OCI-LY1 (cell line): ENCODE results near the gene IFRD1.

Experiments used
- H2AFZ ChIP-seq: fragments of 200-600 bp; sonication (generic), shearing (Covaris generic); 2 replicates; pipeline ENCODE4 v1.6.0; 2014; ENCODE audit warnings: antibody characterized with exemption, mild to moderate bottlenecking, low read length
- H3F3A ChIP-seq: fragments of 200-600 bp; sonication (generic), shearing (Covaris generic); 2 replicates; pipeline ENCODE4 v1.6.0; 2014; ENCODE audit warnings: mild to moderate bottlenecking, antibody characterized with exemption, low read length, moderate library complexity; ENCODE audit not compliant: insufficient read depth
- H3K27ac ChIP-seq: fragments of 200-600 bp; sonication (generic); 2 replicates; pipeline ENCODE4 v1.5.1; 2014; ENCODE audit warnings: low read length, mixed run types, mild to moderate bottlenecking, low read depth; ENCODE audit not compliant: poor library complexity, severe bottlenecking
- H3K27me3 ChIP-seq: fragments of 200-600 bp; sonication (generic); 2 replicates; pipeline ENCODE4 v1.6.0; 2014; ENCODE audit warnings: antibody characterized with exemption, mild to moderate bottlenecking, low read length, moderate library complexity; ENCODE audit not compliant: insufficient read depth
- H3K36me3 ChIP-seq: fragments of 200-600 bp; sonication (generic); 2 replicates; pipeline ENCODE4 v1.6.1; 2014; ENCODE audit warnings: mild to moderate bottlenecking, antibody characterized with exemption, low read length, moderate library complexity, mixed read lengths; ENCODE audit not compliant: insufficient read depth
- H3K4me1 ChIP-seq: fragments of 200-600 bp; sonication (generic); 2 replicates; pipeline ENCODE4 v1.5.1; 2014; ENCODE audit warnings: mild to moderate bottlenecking, low read length, moderate library complexity; ENCODE audit not compliant: insufficient read depth, severe bottlenecking
- H3K4me2 ChIP-seq: fragments of 200-600 bp; sonication (generic), shearing (Covaris generic); 2 replicates; pipeline ENCODE4 v1.6.1; 2014; ENCODE audit warnings: low read length
- H3K4me3 ChIP-seq: fragments of 200-600 bp; sonication (generic); 2 replicates; pipeline ENCODE4 v1.5.1; 2014; ENCODE audit warnings: low read length, low read depth, mild to moderate bottlenecking, mixed read lengths; ENCODE audit not compliant: poor library complexity, severe bottlenecking
- H3K79me2 ChIP-seq: fragments of 200-600 bp; shearing (Covaris generic); 2 replicates; pipeline ENCODE4 v1.6.1; 2016; ENCODE audit warnings: mixed run types, low read length, mixed read lengths; ENCODE audit not compliant: insufficient read depth
- H3K9ac ChIP-seq: fragments of 200-600 bp; sonication (generic), shearing (Covaris generic); 2 replicates; pipeline ENCODE4 v1.6.1; 2014; ENCODE audit warnings: mild to moderate bottlenecking, low read length, mixed read lengths
- H3K9me2 ChIP-seq: fragments of 200-600 bp; sonication (generic), shearing (Covaris generic); 2 replicates; pipeline ENCODE4 v1.6.1; 2014; ENCODE audit warnings: low read depth, mild to moderate bottlenecking, low read length, mixed read lengths
- H3K9me3 ChIP-seq: fragments of 200-600 bp; shearing (Covaris generic); 2 replicates; pipeline ENCODE4 v1.6.1; 2014; ENCODE audit warnings: low read length, mixed read lengths
- H4K20me1 ChIP-seq: fragments of 200-600 bp; sonication (generic), shearing (Covaris generic); 2 replicates; pipeline ENCODE4 v1.6.0; 2016; ENCODE audit warnings: mild to moderate bottlenecking, low read length; ENCODE audit not compliant: insufficient read depth
- EZH2 ChIP-seq: fragments of 200-600 bp; sonication (generic), shearing (Covaris generic); IDR thresholded peaks from 2 replicates; pipeline ENCODE4 v1.8.0; 2017; ENCODE audit warnings: borderline replicate concordance, mixed run types, mild to moderate bottlenecking, antibody characterized with exemption, low read length, moderate library complexity, mixed read lengths
- TF ChIP-seq, protein P1 (sequence below): fragments of 200-600 bp; sonication (generic), shearing (Covaris generic); IDR thresholded peaks from 2 replicates; pipeline ENCODE4 v1.5.1; 2017; ENCODE audit warnings: mild to moderate bottlenecking, antibody characterized with exemption, low read length, moderate library complexity, mixed read lengths

The IFRD1 gene

DNA sequence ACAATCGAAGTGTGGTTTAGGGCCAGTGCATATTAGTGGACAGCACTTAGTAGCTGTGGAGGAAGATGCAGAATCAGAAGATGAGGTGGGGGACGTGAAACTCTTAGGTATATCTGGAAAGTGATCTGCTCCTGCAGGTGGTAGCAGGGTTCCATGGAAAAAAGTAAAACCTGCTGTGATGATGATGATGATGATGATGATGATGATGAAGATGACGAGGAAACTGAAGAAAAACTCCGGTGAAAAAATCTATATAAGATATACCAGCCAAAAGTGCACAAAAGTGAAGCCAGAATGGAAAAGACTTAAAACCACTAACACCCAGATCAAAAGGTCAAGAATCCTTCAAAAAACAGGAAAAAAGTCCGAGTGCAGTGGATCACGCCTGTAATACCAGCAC, 70.5 kb downstream of the IFRD1 start:
- H3K9ac ChIP-seq = no peak overlapping the region
- H3K4me3 ChIP-seq = no peak overlapping the region
- no peaks in the 10 kb centered on the region for H3F3A ChIP-seq
- H4K20me1 ChIP-seq = no peaks in the 10 kb centered on the region
- no peak overlapping the region for H3K4me2 ChIP-seq
- no peaks in the 10 kb centered on the region for H3K9me3 ChIP-seq
- no peaks in the 10 kb centered on the region for H3K4me1 ChIP-seq
- no peak overlapping the region for H3K27ac ChIP-seq
- no peaks in the 10 kb centered on the region; the same call in 1 of the 2 replicates for H3K27me3 ChIP-seq
- no peaks in the 10 kb centered on the region for H3K79me2 ChIP-seq
- no peaks in the 10 kb centered on the region for H3K9me2 ChIP-seq
- no peak overlapping the region for H2AFZ ChIP-seq
- no peaks in the 10 kb centered on the region for H3K36me3 ChIP-seq
- no peak for TF ChIP-seq EZH2
- TF ChIP-seq, protein P1, sequence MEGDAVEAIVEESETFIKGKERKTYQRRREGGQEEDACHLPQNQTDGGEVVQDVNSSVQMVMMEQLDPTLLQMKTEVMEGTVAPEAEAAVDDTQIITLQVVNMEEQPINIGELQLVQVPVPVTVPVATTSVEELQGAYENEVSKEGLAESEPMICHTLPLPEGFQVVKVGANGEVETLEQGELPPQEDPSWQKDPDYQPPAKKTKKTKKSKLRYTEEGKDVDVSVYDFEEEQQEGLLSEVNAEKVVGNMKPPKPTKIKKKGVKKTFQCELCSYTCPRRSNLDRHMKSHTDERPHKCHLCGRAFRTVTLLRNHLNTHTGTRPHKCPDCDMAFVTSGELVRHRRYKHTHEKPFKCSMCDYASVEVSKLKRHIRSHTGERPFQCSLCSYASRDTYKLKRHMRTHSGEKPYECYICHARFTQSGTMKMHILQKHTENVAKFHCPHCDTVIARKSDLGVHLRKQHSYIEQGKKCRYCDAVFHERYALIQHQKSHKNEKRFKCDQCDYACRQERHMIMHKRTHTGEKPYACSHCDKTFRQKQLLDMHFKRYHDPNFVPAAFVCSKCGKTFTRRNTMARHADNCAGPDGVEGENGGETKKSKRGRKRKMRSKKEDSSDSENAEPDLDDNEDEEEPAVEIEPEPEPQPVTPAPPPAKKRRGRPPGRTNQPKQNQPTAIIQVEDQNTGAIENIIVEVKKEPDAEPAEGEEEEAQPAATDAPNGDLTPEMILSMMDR = no peak

DNA sequence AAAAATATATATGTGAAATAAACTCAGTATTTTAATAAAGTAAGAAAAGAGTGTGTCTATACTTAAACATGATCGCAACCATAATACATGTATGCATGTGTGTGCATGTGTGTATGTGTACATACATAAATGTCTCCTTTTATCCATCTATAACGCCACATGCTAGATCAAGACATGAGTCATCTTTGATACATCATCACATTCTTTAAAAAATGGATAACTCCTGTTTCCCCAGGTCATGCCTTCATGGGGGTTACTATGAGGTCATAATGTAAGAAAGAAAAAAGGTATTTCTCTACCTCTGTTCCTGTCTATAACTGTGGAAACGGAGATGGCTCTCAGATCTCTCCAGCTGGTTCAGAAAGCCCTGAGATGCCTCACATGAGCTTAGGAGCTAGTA, 71.7 kb downstream of the IFRD1 start:
- Histone ChIP-seq H2AFZ (no peak overlapping the region), H3F3A (no peaks in the 10 kb centered on the region), H3K4me3 (no peak overlapping the region), H3K9ac (no peak overlapping the region), H3K27me3 (no peaks in the 10 kb centered on the region; the same call in 1 of the 2 replicates), H3K4me1 (no peaks in the 10 kb centered on the region), H3K4me2 (no peak overlapping the region), H3K9me3 (no peaks in the 10 kb centered on the region), H3K9me2 (no peaks in the 10 kb centered on the region), H3K27ac (no peak overlapping the region), H4K20me1 (no peaks in the 10 kb centered on the region), H3K79me2 (no peaks in the 10 kb centered on the region), H3K36me3 (no peaks in the 10 kb centered on the region)
- TF ChIP-seq EZH2 = no peak
- TF ChIP-seq, protein P1 = no peak

DNA sequence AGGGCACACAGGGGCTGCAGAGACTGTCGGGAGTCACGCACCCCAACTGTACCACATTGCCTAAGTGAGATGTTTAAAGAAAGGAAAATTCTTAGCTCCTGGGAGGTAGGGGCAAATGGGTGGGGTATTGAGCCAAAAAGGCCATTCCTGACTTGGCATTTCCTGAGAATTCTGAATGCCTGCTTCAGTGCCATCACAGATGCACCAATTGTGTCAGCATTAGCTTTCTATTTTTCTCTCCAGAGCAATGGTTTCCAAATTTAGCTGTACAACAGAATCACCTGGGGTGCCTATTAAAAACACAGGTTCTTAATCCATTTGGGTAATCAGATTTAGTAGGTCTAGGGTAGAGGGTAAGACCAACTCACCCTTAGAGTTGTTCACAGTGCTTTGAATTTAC, 73.6 kb downstream of the IFRD1 start:
- Histone ChIP-seq H3K9ac (no peak overlapping the region), H3K79me2 (no peaks in the 10 kb centered on the region), H3K27me3 (no peaks in the 10 kb centered on the region; the same call in 1 of the 2 replicates), H3K4me3 (no peak overlapping the region), H3K9me2 (no peaks in the 10 kb centered on the region), H3K9me3 (no peaks in the 10 kb centered on the region), H4K20me1 (no peaks in the 10 kb centered on the region), H3F3A (no peaks in the 10 kb centered on the region), H3K4me1 (no peaks in the 10 kb centered on the region), H2AFZ (no peak overlapping the region), H3K4me2 (no peak overlapping the region), H3K36me3 (no peaks in the 10 kb centered on the region), H3K27ac (no peak overlapping the region)
- TF ChIP-seq, protein P1 = no peak
- TF ChIP-seq EZH2 = no peak
